Osteocyte (in vitro differentiated cells): ENCODE data around the gene SYT13. TPM values are rescaled to one million over a fixed set of nuclear protein-coding genes. Genes with fewer than 3 reads are reported as not detected.

Experiments
- DNase-seq: peaks from one replicate; pipeline ENCODE4 v3.0.0; 2021; ENCODE audit warnings: mixed read lengths; ENCODE audit not compliant: unreplicated experiment; ENCODE audit errors: extremely low spot score
- H3K27ac Mint-ChIP-seq: one replicate; pipeline ENCODE4 v1.8.0; 2021; ENCODE audit warnings: mild to moderate bottlenecking, mixed read lengths; ENCODE audit not compliant: unreplicated experiment
- H3K27me3 Mint-ChIP-seq: one replicate; pipeline ENCODE4 v1.8.0; 2021; ENCODE audit warnings: mixed read lengths; ENCODE audit not compliant: unreplicated experiment
- H3K36me3 Mint-ChIP-seq: one replicate; pipeline ENCODE4 v1.8.0; 2021; ENCODE audit warnings: mixed read lengths; ENCODE audit not compliant: unreplicated experiment
- H3K4me1 Mint-ChIP-seq: one replicate; pipeline ENCODE4 v1.8.0; 2021; ENCODE audit warnings: mixed read lengths; ENCODE audit not compliant: unreplicated experiment
- H3K4me3 Mint-ChIP-seq: one replicate; pipeline ENCODE4 v1.8.0; 2021; ENCODE audit warnings: mild to moderate bottlenecking, moderate library complexity, mixed read lengths; ENCODE audit not compliant: unreplicated experiment
- H3K9me3 Mint-ChIP-seq: one replicate; pipeline ENCODE4 v1.8.0; 2021; ENCODE audit warnings: mixed read lengths; ENCODE audit not compliant: unreplicated experiment
- total RNA-seq: library from RNA; stranded (reverse); gene quantifications from 2 replicates; pipeline ENCODE4 v1.2.1, GENCODE V29; 2021
- TF ChIP-seq, protein P1 (sequence below): fragments of 200-600 bp; sonication (generic); IDR thresholded peaks from 2 replicates; pipeline ENCODE4 v1.5.0; 2021; ENCODE audit warnings: antibody characterized with exemption, mild to moderate bottlenecking, moderate library complexity

Gene SYT13
- total RNA-seq, 1 donor from 2014 or later = 0.13 TPM

GRCh38 chr11:45225277-45225676, 60.9 kb downstream of the SYT13 start:
- H3K27ac Mint-ChIP-seq = no peak overlapping the region

GRCh38 chr11:45224766-45225165, 61.4 kb downstream of the SYT13 start:
- Mint-ChIP-seq H3K27me3 (no peaks in the 10 kb centered on the region), H3K9me3 (no peaks in the 10 kb centered on the region), H3K4me1 (no peaks in the 10 kb centered on the region), H3K4me3 (no peak overlapping the region), H3K36me3 (peaks cover 39% of the 10 kb centered on the region), H3K27ac (no peak overlapping the region)
- TF ChIP-seq, protein P1, sequence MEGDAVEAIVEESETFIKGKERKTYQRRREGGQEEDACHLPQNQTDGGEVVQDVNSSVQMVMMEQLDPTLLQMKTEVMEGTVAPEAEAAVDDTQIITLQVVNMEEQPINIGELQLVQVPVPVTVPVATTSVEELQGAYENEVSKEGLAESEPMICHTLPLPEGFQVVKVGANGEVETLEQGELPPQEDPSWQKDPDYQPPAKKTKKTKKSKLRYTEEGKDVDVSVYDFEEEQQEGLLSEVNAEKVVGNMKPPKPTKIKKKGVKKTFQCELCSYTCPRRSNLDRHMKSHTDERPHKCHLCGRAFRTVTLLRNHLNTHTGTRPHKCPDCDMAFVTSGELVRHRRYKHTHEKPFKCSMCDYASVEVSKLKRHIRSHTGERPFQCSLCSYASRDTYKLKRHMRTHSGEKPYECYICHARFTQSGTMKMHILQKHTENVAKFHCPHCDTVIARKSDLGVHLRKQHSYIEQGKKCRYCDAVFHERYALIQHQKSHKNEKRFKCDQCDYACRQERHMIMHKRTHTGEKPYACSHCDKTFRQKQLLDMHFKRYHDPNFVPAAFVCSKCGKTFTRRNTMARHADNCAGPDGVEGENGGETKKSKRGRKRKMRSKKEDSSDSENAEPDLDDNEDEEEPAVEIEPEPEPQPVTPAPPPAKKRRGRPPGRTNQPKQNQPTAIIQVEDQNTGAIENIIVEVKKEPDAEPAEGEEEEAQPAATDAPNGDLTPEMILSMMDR = no peak
- no peak for DNase-seq

More at GRCh38 chr11:45225277-45225676, 60.9 kb downstream of the SYT13 start:
- Mint-ChIP-seq H3K4me3 (no peak overlapping the region), H3K36me3 (peaks cover 34% of the 10 kb centered on the region), H3K9me3 (no peaks in the 10 kb centered on the region), H3K4me1 (no peaks in the 10 kb centered on the region), H3K27me3 (no peaks in the 10 kb centered on the region)
- DNase-seq = no peak
- TF ChIP-seq, protein P1 = no peak

GRCh38 chr11:45223496-45223895, 62.6 kb downstream of the SYT13 start:
- DNase-seq = no peak
- Mint-ChIP-seq H3K27ac (no peak overlapping the region), H3K4me1 (no peaks in the 10 kb centered on the region), H3K4me3 (no peak overlapping the region), H3K36me3 (peaks cover 40% of the 10 kb centered on the region), H3K9me3 (no peaks in the 10 kb centered on the region), H3K27me3 (no peaks in the 10 kb centered on the region)
- TF ChIP-seq, protein P1 = no peak

- Mint-ChIP-seq H3K36me3 (peaks cover 30% of the 10 kb centered on the region), H3K4me3 (no peak overlapping the region), H3K9me3 (no peaks in the 10 kb centered on the region), H3K27ac (no peak overlapping the region), H3K27me3 (no peaks in the 10 kb centered on the region), H3K4me1 (no peaks in the 10 kb centered on the region)
- DNase-seq = no peak
- TF ChIP-seq, protein P1 = no peak
These were observed 66.7 kb downstream of the SYT13 start for GRCh38 chr11:45219411-45219810.

GRCh38 chr11:45218705-45219104, 67.4 kb downstream of the SYT13 start:
- Mint-ChIP-seq H3K27me3 (no peaks in the 10 kb centered on the region), H3K27ac (no peak overlapping the region), H3K9me3 (no peaks in the 10 kb centered on the region), H3K4me3 (no peak overlapping the region), H3K4me1 (no peaks in the 10 kb centered on the region), H3K36me3 (peaks cover 25% of the 10 kb centered on the region)
- TF ChIP-seq, protein P1 = no peak
- no peak for DNase-seq
